NCI-H82 (cell line): ENCODE data around the gene PSMB5.
A peak's percentile ranks its signal among the peaks of the same experiment; 100 is the strongest.
"Not testable (repeated sequence)": the region's sequence is repeated elsewhere in the genome, so short reads cannot be mapped to it uniquely, and the experiment has no call there.

ENCODE experiments used
- DNase-seq: peaks from one replicate; lab custom pipeline; 2025; lab: John Stamatoyannopoulos, UW

PSMB5 gene

GRCh38 chr14:23015618-23016017 lies 19.1 kb downstream of the PSMB5 start:
- DNase-seq = no peak

GRCh38 chr14:23013749-23014054 lies 21.0 kb downstream of the PSMB5 start:
- DNase-seq = not testable (repeated sequence)

- DNase-seq = peak; percentile 58
Observed at GRCh38 chr14:23013054-23013748, 21.5 kb downstream of the PSMB5 start.

GRCh38 chr14:23009939-23010726 lies 24.6 kb downstream of the PSMB5 start, which contains the start of gene C14orf93:
Gene C14orf93 (minus strand): TSS chr14:23010143. CDS start chr14:22999023, 11,120 bp downstream.
- peak; percentile 78 for DNase-seq

- peak; percentile 35 for DNase-seq
Observed at GRCh38 chr14:23009483-23009938, 25.2 kb downstream of the PSMB5 start.

GRCh38 chr14:23008831-23009230 lies 25.9 kb downstream of the PSMB5 start:
- DNase-seq = no peak

- peak; percentile 98 for DNase-seq
Observed at GRCh38 chr14:23006544-23007419, 27.9 kb downstream of the PSMB5 start.

- DNase-seq = no peak
Observed at GRCh38 chr14:23006188-23006534, 28.5 kb downstream of the PSMB5 start.

GRCh38 chr14:23005451-23006187 lies 29.1 kb downstream of the PSMB5 start:
- no peak for DNase-seq

- not testable (repeated sequence) for DNase-seq
Observed at GRCh38 chr14:23004274-23004673, 30.4 kb downstream of the PSMB5 start.

GRCh38 chr14:23002592-23002991 lies 32.1 kb downstream of the PSMB5 start:
- no peak for DNase-seq

- DNase-seq = no peak
Observed at GRCh38 chr14:23000860-23001259, 33.8 kb downstream of the PSMB5 start.

GRCh38 chr14:22998329-22999012 lies 36.2 kb downstream of the PSMB5 start:
- DNase-seq = no peak

GRCh38 chr14:22997676-22998323 lies 36.9 kb downstream of the PSMB5 start:
- DNase-seq = no peak

GRCh38 chr14:22996768-22997654 lies 37.7 kb downstream of the PSMB5 start:
- peak; percentile 81 for DNase-seq

- no peak for DNase-seq
Observed at GRCh38 chr14:22995889-22996625, 38.6 kb downstream of the PSMB5 start.

- peak; percentile 67 for DNase-seq
Observed at GRCh38 chr14:22994762-22995275, 39.9 kb downstream of the PSMB5 start.

- DNase-seq = no peak
Observed at GRCh38 chr14:22993517-22993916, 41.2 kb downstream of the PSMB5 start.

- DNase-seq = no peak
Observed at GRCh38 chr14:22991852-22992251, 42.8 kb downstream of the PSMB5 start.
